HG02623 (cell line): ENCODE results near the gene GPR173.

Source experiments
- ATAC-seq: cut with Tn5 transposase; IDR thresholded peaks from one replicate; pipeline ENCODE4 v1.9.1; 2021; ENCODE audit warnings: moderate library complexity; ENCODE audit not compliant: unreplicated experiment

Gene GPR173

DNA sequence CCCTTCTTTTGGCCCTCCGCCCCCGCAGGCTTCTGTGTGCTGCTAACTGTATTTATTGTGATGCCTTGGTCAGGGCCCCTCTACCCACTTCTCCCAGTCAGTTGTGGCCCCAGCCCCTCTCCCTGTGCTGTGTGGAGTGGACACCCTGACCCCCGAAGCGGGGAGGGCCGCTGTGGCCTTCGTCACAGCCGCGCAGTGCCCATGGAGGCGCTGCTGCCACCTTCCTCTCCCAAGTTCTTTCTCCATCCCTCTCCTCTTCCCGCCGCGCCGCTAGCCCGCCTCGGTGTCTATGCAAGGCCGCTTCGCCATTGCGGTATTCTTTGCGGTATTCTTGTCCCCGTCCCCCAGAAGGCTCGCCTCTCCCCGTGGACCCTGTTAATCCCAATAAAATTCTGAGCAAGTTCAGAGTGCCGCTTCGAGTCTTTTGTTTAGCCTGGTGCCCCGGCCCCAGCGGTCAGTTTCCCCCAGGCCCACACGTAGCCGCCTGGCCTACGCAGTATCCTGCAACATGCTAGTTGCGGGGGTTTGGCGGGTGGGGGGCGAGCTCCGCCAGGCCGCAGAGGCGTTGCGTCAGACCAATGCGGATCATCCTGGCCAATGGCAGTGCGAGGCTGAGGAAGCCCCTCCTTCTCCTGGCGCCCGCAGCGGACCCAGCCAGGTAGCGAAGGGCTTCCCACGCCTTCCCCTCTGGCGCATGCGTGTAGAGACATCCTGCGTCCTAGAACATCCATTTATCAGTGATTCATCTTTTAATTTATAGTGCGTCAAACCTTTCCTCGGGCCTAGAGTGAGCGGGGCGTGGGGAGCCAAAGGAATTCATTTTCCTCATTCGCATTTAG is 39.8 kb downstream of the GPR173 start:
- no peak for ATAC-seq

DNA sequence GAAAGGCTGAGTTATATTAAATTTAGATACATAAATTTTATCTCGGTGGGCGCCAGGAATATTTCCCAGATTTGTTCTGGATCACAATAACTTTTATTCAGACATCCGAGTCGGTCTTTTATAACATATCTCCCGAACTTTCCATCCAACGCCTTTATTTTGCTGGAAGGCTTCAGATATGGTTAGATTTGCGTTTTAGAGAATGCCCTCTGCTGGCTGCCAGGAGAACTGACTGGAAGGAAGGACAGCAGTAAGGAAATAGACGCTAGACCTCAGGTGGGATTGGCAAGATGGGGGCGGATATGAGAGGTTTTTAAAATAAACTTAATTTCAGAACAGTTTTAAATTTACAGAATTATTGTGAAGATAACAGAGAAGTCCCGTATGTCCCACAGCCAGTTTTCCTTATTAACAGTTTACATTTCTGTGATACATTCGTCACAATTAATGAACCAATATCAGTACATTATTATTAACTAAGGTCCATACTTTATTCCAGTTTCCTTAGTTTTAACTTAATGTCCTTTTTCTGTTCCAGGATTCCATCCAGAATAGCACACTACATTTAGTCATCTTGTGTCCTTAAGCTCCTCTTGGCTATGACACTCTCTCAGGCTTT is 40.7 kb downstream of the GPR173 start:
- ATAC-seq, result no peak

DNA sequence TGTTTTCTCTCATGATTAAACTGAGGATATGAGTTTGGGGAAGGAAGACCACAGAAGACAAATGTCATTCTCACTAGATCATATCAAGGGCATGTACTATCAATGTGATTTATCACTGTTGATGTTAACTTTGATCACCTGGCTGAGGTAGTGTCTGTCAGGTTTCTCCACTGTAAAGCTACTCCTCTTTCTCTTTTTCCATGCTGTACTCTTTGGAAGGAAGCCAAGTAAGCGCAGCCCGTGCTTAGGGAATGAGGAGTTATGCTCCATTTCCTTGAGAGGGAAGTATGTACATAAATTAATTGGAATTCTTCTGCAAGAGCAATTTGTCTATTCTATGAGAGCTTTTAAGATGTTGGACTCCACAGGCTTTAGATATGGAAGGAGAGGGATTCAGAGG is 41.3 kb downstream of the GPR173 start:
- ATAC-seq, result no peak

DNA sequence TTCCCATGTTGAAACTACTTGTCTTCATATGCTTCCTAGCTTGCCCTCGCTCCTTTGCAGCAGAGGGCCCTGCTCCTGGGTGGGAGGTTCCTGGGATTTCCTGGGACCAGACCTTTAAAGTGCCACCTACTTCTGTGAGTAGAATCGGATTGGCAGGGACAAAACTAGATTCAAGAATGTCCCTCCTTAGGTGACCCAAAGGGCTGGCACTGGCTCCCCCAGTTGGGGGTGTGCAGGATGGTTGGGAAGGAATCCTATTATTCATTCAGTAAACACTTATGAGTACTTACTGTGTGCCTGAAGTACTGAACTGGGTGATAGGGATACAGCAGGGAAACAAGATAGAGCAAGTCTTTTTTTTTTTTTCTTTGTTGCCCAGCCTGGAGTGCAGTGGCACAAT is 42.8 kb downstream of the GPR173 start:
- no peak for ATAC-seq

DNA sequence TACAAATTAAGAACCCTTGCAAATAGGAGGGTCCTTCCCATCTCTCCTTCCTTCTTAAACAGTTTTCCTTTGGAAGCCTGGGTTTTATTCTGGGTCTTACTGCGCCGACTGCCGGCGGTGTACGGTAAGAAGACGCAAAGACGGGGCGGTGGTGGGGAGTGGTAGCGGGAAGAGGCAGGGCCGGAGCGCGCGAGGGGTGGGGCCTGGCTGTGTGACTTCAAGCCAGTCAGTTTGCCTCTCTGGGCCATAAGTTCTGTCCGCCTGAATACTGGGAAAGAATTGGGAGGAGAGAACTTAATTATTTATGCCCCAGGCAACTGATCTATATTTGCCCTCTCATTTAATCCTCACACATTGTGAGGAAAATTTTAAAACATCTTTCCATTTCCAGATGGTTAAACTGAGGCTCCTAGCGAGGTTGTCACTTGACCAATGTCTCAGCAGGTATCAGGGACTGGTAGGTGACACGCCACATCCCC is 44.6 kb downstream of the GPR173 start:
- ATAC-seq, result peak; percentile 33

DNA sequence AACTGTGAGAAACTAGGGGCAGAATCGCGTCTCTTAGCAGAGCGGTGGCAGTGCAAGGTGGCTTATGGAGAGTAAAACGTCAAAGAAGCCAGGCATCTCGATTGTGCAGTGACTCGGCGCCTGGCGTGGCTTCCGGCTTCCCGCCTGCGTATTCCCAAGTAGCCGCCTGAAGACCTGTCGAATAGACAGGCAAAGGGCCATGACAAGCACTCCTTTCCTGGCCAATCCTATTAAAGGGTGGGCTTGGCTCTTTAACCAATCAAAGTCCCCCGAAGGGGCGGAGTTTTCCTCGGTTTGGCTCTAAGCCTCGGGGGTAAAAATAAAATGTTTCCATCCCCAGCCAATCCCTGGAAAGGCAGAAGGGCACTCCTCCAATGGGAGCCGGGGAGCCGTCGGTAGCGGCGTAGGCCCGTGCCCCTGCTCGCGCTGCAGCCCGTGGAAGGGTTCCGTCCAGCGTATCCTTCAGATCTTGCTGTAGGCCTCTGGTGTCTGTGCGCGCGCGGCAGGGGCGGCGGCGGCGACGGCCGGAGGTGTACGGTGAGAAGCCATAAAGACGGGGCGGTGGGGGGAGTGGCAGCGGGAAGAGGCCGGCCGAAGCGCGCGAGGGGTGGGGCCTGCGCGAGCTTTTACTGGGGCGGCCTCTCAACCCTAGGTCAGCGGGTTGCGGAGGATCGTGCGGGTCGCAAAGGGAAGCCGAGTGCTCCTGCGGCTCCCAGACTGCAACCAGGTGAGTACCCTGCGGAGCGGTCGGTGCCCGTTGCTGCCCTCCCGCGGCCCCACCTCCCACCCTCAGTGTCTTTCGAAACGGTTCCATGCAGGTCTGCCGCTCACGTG is 45.4 kb downstream of the GPR173 start, which contains the start of gene KANTR:
KANTR (plus strand) TSS at position 395 of the 834 bp plus-strand sequence. CDS start 30,131 bp downstream, outside the sequence.
- peak; percentile 83 for ATAC-seq

DNA sequence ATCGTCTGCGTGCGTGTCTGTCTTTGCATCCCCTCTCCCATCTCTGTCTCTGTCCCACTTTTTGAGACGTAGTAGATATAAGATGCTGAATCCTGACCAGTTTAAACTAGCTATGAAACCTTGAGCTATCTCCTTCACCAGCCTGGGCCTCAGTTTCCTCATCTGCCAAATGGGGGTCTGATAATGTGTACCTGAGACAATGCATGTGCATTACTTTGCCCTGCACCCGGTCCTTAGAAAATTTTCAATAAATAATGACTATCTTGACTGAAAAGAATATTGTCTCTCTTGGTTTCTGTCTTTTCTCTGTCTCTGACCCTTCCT is 46.0 kb downstream of the GPR173 start:
- ATAC-seq, result no peak

DNA sequence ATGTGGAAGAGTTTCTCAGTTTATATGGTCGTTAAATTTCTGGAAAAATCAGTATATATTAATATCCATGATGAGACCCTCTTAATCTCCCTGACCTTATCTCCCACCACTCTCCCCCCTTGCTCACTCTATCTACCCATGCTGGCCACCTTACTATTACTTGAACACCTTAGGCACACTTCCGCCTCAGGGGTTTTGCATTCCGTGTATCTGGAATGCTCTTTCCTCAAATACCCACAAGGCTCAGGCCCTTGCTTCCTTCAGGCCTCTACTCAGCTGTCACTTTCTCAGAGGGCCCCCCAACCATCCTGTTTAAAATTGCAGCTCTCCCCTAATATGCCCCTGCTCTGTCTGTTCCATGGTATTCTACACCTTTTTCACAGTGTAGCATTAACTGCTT is 47.2 kb downstream of the GPR173 start:
- no peak for ATAC-seq

DNA sequence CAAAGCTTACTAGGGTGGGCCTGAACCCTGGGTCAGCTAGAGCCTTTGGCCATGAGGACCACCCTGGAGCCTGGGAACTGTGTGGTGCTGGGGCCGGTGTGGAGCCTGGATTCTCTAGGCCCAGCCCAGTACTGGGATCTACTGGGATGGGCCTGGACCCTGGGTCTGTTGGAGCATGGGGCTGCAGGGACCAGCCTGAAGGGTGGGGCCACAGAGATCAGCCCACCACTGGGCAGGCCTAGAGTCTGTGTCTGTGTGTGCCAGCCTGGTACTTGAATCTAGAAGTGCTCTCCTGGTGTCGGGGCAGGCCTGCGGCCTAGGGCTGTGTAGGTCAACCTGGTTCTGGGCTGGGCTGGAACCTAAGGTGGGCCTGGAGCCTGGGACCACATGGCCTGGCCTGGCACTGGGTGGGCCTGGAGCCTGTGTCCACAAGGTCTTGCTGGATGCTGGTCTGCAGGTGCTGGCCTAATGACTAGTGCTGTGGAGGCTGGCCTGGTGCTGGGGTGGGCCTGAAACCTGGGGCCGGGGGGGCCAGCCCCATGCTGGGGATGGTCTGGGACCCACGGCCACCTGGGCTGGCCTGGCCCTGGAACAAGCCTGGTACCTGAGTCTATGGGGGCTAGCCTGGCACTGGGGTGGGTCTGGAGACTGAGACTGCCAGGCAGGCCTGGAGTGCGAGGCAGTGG is 66.4 kb downstream of the GPR173 start:
- ATAC-seq, result no peak

DNA sequence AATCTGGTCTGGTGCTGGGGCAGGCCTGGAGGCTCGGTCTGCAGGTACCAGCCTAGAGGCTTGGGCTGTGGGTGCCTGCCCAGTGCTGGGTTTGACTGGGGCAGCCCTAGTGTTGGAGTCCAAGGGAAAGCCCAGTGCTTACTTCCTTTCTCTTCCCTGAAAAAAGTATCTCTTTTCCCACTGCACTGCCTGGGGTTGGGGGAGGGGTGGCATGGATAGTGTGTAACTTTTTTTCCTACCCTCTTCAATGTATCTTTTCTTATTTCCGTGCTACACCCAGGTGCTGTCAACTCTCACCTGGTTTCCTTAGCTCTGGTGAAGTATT is 66.9 kb downstream of the GPR173 start:
- ATAC-seq, result no peak

DNA sequence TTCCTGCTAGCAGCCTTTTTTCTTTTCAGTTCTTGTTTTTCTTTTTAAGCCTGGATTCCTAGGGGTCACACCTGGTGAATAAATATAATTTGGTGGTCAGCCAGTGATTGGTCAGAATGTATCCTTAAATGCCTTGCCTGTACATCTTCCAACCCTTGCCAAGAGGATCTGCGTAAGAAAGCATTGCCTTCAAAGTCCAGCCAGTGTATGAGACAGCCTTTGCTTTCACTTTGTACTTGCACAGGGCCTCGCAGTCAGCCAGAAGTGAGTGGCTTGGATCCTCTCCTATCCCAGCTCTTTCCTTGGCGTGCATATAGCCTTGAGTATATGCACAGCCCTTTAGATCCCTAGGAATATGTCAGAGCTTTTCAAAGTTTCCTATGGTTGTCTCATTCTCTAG is 67.5 kb downstream of the GPR173 start:
- ATAC-seq, result no peak

DNA sequence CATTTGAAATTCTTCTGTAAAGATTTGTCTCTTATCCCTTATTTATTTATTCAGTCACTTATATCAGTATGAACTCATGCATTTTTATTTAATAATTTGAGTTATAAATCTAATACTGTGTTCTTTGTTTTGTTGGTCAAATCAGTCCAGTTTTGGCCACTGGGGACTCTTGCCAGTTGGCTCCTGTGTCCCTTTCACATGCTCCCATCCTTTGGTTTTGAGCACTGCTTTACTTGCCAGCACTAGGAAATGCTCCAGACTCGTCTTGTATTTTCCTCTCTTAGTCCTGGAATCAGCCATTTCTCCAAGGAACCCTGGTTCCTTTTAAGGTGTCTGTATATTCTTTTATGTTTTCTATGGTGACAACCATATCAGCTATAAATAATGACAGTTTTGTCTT is 73.4 kb downstream of the GPR173 start:
- ATAC-seq, result no peak

DNA sequence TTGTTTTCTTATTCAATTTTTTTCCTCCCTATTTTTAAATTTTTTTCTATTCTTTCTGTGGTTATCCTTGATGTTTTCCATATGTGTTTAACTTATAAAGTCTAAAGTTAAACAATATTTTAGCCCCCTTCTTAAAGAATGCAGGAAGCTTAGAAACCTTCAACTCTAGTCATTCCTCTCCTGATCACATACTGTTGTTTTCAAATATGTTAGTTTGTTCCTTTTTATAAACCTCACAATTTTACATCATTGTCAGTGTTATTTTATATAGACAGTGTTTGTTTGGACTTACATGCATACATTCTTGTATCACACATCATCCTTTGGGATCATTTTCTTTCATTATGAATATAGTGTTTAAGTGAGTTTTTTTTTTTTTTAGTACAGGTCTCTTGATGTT is 76.9 kb downstream of the GPR173 start:
- no peak for ATAC-seq

DNA sequence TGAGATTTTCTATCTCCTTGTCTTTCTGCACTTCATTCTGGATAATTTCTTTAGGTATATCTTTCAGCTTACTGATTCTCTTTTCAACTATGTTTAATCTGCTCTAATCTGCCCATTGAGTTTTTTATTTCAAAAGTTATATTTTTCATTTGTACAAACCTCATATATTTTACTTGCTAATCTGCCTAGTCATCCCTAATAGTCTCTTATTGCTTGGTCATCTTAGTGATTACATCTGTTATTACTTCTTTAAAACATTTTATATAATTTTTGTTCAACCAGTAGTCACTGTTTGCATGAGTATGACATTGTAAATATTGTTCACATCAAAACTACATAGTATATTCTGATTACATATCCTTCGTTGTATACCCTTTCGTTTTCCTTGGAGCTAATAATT is 77.8 kb downstream of the GPR173 start:
- ATAC-seq, result no peak

DNA sequence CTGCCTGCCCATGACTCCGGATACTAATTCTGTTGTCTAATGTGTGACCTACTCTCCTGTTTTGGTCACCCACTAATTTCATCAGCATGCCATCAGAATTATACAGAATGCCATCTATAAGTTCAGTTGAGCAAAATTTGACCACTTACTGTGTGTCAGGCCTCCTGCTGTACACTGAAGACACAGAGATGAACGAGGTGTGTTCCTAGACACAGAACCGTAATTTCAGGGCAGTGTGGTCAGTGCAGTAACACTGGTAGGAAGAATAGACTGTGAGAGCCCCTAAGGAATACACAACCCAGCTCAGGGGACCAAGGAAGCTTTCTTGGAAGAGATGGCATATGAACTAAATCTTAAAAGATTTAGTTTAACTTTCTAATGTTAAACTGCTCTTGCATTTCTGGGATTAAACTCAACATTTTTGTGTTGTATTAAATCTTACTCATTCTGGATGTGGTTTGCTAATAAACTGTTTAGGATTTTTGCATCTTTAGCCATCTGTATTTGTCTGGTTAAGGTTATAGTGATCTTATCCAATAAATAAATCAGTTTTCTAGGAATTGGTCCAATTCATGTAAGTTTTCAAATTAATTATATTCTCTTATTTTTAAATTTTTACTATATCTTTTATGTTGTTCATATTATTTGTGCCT is 79.6 kb downstream of the GPR173 start:
- no peak for ATAC-seq
